Osteocyte (in vitro differentiated cells): Measurements from ENCODE around the gene ARHGEF40. TPM values are rescaled to one million over a fixed set of nuclear protein-coding genes. Genes with fewer than 3 reads are reported as not detected.
A peak's percentile ranks its signal among the peaks of the same experiment; 100 is the strongest.

Experiments
- DNase-seq: peaks from one replicate; pipeline ENCODE4 v3.0.0; 2021; ENCODE audit warnings: mixed read lengths; ENCODE audit not compliant: unreplicated experiment; ENCODE audit errors: extremely low spot score
- H3K27ac Mint-ChIP-seq: one replicate; pipeline ENCODE4 v1.8.0; 2021; ENCODE audit warnings: mild to moderate bottlenecking, mixed read lengths; ENCODE audit not compliant: unreplicated experiment
- H3K27me3 Mint-ChIP-seq: one replicate; pipeline ENCODE4 v1.8.0; 2021; ENCODE audit warnings: mixed read lengths; ENCODE audit not compliant: unreplicated experiment
- H3K36me3 Mint-ChIP-seq: one replicate; pipeline ENCODE4 v1.8.0; 2021; ENCODE audit warnings: mixed read lengths; ENCODE audit not compliant: unreplicated experiment
- H3K4me1 Mint-ChIP-seq: one replicate; pipeline ENCODE4 v1.8.0; 2021; ENCODE audit warnings: mixed read lengths; ENCODE audit not compliant: unreplicated experiment
- H3K4me3 Mint-ChIP-seq: one replicate; pipeline ENCODE4 v1.8.0; 2021; ENCODE audit warnings: mild to moderate bottlenecking, moderate library complexity, mixed read lengths; ENCODE audit not compliant: unreplicated experiment
- H3K9me3 Mint-ChIP-seq: one replicate; pipeline ENCODE4 v1.8.0; 2021; ENCODE audit warnings: mixed read lengths; ENCODE audit not compliant: unreplicated experiment
- long read RNA-seq: library from polyadenylated mRNA; unstranded; transcript quantifications from one replicate; pipeline ENCODE4 v2.0.0, GENCODE V29; 2021
- total RNA-seq: library from RNA; stranded (reverse); gene quantifications from 2 replicates; pipeline ENCODE4 v1.2.1, GENCODE V29; 2021
- TF ChIP-seq, protein P1 (sequence below): fragments of 200-600 bp; sonication (generic); IDR thresholded peaks from 2 replicates; pipeline ENCODE4 v1.5.0; 2021; ENCODE audit warnings: antibody characterized with exemption, mild to moderate bottlenecking, moderate library complexity

Gene ARHGEF40
- 126 and 139 TPM in 2 replicates for total RNA-seq
- long read RNA-seq, partial matches to known transcripts, result 20 of 21 reads
- long read RNA-seq, other reads (novel, unspliced or antisense), result 1 of 21 reads

DNA sequence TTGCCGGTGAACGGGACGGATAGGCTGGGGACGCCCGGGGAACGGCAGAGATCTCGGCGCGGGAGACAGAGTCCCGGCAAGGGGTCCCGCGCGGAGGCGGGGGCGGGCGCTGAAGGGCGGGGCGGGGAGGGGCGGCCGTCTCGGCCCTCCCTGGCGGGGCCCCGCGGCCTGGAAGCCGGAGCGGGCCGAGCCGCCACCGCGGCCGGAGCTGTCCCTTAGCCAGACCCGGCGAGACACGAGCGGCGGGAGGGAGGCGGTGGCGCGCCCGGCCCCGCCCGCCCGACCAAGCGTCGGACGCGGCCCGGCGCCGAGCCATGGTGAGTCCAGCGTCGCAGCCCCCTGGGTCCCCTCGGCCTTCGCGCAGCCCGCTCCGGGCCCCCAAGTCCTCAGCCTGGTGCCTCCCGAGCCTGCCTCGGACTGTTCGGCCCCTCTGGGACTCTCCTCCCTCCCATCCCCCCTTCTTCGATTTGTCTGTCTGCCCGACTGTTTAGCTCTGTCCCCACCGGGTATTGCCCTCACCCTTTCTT, at the start of gene ARHGEF40:
Gene ARHGEF40 (plus strand): TSS at position 222 of the 527 bp plus-strand sequence. CDS start 93 bp downstream, at position 315.
- no peaks in the 10 kb centered on the region for H3K9me3 Mint-ChIP-seq
- peaks cover 35% of the 10 kb centered on the region for H3K4me1 Mint-ChIP-seq
- H3K4me3 Mint-ChIP-seq, result peak within 1 kb of the TSS; percentile 91
- TF ChIP-seq, protein P1, sequence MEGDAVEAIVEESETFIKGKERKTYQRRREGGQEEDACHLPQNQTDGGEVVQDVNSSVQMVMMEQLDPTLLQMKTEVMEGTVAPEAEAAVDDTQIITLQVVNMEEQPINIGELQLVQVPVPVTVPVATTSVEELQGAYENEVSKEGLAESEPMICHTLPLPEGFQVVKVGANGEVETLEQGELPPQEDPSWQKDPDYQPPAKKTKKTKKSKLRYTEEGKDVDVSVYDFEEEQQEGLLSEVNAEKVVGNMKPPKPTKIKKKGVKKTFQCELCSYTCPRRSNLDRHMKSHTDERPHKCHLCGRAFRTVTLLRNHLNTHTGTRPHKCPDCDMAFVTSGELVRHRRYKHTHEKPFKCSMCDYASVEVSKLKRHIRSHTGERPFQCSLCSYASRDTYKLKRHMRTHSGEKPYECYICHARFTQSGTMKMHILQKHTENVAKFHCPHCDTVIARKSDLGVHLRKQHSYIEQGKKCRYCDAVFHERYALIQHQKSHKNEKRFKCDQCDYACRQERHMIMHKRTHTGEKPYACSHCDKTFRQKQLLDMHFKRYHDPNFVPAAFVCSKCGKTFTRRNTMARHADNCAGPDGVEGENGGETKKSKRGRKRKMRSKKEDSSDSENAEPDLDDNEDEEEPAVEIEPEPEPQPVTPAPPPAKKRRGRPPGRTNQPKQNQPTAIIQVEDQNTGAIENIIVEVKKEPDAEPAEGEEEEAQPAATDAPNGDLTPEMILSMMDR, result no peak
- H3K27me3 Mint-ChIP-seq, result no peaks in the 10 kb centered on the region
- peak within 1 kb of the TSS; percentile 99 for H3K27ac Mint-ChIP-seq
- DNase-seq, result no peak
- peaks cover 10% of the 10 kb centered on the region for H3K36me3 Mint-ChIP-seq

DNA sequence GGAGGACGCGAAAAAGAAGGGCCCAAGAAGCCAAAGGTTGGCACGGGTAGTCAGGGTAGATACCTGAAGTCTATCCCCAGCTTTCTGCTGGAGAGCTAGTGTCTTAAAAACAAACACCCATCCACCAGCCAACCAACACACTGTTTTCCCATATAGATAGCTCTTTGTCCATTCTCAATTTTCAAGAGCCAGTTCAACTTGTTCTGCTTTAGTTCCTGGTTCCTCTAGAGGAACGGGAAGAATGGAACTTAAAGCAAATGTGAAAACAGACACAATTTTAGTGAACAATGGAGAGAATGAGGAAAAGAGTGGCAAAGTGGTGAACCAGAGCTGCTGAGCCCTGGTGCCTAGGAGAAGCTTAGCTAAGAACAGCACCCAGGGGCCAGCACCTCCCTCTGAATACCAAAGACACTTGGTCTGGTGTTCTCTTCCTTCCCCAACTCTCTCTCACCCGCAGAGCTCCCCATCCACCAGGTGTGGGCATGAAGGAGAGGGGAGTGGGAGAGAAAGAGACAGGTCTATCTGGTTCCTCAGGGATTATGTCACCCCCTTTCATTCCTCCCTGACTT, 49.0 kb upstream of the ARHGEF40 start:
- Mint-ChIP-seq H3K4me3 (no peak overlapping the region), H3K27ac (no peak overlapping the region), H3K36me3 (no peaks in the 10 kb centered on the region), H3K27me3 (peaks cover 39% of the 10 kb centered on the region), H3K4me1 (peaks cover 9% of the 10 kb centered on the region), H3K9me3 (no peaks in the 10 kb centered on the region)
- DNase-seq, result no peak
- TF ChIP-seq, protein P1, result no peak

DNA sequence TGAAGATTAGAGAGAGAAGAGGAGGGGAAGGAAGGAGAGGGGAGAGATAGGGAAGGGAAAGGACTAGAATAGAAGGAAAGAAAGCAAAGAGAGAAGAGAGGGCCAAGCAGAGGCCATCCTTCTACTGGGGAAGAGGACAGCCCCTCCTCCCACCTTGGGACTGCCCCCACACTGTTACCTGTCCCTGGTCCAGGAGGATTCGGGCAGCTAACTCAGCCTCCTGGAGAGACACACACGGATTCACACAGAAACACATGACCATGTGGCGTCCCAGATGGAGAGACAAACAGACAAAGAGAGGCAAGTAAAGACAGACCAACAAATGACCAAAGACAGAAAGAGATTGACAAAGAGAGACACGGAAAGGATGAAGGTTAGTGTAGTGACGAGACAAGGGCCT, 47.4 kb upstream of the ARHGEF40 start:
- H3K27ac Mint-ChIP-seq, result no peak overlapping the region

DNA sequence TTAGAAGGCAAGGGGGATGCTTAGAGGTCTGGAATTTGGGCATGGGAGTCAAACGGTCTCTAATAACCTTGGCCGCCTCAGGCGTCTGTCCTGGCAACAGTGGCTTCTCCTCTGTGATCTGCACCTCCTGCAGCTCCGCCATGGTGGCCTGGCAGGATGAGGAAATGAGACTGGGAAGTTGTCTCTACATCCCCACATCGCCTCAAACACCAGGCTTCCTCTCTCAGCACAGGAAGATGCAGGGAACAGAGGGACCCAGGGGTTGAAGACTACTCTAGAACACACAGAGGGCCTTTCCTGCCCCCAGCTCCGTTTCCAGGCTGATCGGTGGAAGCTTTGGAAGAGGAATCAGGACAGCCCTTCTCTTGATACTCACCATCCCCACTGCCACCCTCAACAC, 46.9 kb upstream of the ARHGEF40 start:
- Mint-ChIP-seq H3K27me3 (peaks cover 39% of the 10 kb centered on the region), H3K4me3 (no peak overlapping the region), H3K36me3 (no peaks in the 10 kb centered on the region), H3K4me1 (peaks cover 9% of the 10 kb centered on the region), H3K27ac (no peak overlapping the region), H3K9me3 (no peaks in the 10 kb centered on the region)
- no peak for DNase-seq
- TF ChIP-seq, protein P1, result no peak

More for the DNA sequence above, 47.4 kb upstream of the ARHGEF40 start:
- no peak for DNase-seq
- H3K27me3 Mint-ChIP-seq, result peaks cover 39% of the 10 kb centered on the region
- no peaks in the 10 kb centered on the region for H3K36me3 Mint-ChIP-seq
- H3K9me3 Mint-ChIP-seq, result no peaks in the 10 kb centered on the region
- TF ChIP-seq, protein P1, result no peak
- peaks cover 9% of the 10 kb centered on the region for H3K4me1 Mint-ChIP-seq
- peak overlapping the region; percentile 16 for H3K4me3 Mint-ChIP-seq

DNA sequence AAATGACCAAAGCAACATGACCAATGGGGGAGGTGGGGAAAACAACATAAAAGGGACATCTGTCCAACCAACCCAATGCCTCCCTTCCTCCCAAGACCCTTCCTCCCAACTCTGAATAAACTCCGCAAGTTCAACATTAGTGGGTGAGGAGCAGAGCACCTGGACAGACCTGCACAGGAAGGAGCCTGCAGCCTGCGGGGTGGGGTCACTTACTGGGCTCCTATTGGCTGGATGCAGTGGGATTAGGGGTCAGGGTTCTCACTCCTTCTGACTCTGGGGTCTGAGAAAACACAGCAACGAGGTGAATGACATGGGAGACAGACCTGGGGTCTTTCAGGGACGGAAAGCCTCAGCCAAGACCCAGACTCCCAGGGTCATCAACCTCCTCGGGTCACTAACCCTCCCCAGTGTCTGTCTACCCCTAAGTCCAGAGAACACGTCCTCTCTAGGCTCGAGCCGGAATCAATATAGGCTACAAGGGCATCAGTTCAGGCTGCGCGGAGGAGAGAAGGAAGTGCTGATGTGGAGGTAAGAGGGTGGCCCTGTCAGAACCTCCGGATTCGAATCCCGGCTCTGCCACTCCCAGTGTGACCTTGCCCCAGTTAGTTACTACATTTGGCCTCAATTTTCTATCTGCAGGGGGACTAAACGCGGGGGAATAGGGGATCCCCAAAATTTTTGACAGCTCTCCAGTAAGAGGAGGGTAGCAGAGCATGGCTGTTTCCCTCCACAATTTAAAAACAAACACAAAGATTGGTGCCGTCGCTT, 46.1 kb upstream of the ARHGEF40 start:
- Mint-ChIP-seq H3K4me3 (peak overlapping the region; percentile 69), H3K9me3 (no peaks in the 10 kb centered on the region), H3K27me3 (peaks cover 39% of the 10 kb centered on the region), H3K36me3 (no peaks in the 10 kb centered on the region), H3K4me1 (peaks cover 9% of the 10 kb centered on the region), H3K27ac (no peak overlapping the region)
- TF ChIP-seq, protein P1, result no peak
- no peak for DNase-seq
